GM21367 (cell line): Measurements from ENCODE around the gene FAM3A.

Source experiments
- ATAC-seq: cut with Tn5 transposase; IDR thresholded peaks from one replicate; pipeline ENCODE4 v1.9.1; 2021; ENCODE audit not compliant: unreplicated experiment

Gene FAM3A

DNA sequence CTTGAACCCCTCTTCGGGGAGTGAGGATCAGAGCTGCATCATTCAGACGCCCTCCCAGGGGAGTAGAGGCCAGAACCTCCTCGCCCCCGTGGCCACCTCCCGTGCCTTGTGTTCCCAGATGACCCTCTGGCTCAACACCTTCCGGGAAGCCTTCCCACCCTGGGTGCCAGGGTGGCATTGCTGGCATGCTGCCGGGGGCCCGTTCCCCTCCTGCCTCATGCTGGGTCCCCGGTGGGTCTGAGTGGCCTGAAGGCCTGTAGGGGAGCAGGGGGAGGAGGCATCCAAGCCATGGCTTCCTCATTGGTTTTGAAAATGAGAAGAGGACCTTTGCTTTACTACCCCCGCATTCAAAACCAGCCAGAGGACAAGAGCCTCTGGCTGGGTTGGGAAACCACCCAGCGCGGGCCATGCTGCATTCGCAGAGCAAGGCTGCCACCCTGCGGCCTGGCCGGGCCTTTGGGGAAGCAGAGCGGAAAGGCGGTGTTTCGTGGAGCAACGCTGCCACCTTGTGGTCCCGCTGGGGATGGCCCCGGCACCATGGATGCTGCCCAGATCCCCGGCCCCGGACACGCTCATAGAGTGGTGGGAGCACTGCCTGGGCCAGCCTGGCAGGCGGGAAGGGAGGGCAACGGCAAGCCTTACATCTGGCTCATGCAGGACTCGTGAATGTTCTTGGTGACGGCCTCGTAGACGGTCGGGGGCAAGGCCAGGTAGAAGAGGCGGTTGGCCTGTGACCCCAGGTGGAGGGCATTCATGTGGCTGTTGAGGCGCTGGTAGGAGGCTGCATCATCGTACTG is 18.7 kb upstream of the FAM3A start:
- peak; percentile 89 for ATAC-seq

DNA sequence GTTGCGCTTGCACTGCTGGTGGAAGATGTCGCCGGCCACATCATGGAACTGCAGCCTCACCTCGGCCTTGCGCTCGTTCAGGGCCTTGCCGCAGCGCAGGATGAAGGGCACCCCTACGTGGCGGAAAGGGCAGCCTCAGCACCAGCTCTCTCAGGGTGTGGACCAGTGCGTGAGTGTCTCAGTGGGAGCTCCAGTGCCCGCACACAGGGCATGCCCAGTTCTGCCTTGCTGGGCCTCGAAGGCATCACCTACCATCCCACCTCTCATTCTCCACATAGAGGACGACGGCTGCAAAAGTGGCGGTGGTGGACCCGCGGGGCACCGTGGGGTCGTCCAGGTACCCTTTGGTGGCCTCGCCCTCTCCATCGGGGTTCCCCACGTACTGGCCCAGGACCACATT is 16.7 kb upstream of the FAM3A start:
- no peak for ATAC-seq

DNA sequence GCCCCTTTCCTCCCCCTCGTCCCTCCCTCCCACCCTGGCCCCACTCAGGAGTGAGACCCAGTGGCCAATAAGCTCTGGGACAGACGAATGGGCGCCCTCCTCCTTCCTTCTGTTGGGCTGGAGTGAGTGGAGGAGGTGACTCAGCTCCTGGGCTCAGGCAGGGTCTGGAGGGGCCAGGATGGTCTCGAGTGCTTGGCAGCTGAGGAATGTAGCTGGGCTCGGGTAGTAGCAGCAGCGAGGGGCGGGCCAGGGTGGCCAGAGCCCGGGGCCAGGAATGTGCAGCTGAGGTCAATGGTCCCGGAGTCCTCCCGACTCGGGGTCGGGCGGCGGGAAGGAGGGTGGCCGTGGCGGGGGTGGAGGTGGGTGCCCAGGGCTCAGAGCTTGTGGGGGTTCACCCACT is 15.6 kb upstream of the FAM3A start:
- ATAC-seq: no peak

DNA sequence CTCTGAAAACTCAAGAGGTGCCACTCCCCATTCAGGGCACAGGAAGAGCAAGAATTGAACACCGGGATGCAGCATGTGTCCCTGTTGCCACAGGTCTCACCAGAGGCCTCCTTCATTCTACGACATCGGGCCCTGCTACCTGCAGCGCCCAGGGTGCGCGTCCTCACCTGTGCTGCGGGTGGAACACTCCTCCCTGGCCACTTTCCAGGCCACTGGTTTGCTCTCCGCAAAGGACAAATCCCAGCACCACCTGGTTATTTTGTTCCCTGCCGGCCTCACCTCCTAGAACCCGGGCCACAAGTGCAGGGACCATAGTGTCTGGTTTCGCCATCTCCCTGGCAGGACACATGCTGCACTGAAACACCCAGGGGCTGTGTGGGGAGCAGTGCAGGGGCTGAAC is 14.3 kb upstream of the FAM3A start:
- no peak for ATAC-seq

DNA sequence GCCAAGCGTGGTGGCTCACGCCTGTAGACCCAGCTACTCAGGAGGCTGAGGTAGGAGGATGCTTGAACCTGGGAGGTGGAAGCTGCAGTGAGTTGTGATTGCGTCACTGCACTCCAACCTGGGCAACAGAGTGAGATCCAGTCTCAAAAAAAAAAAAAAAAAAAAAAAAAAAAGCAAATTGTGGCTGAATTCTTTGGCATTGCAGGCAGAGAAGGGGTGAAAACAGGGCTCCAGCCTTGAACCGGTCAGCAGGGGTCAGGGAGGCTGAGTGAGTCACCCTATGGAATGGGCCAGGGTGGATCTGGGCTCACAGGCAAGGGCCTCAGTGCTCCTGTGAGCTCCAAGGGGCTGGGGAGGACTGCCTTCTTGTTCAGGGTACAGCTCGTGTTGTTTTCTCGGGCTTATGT is 13.2 kb upstream of the FAM3A start:
- no peak for ATAC-seq

DNA sequence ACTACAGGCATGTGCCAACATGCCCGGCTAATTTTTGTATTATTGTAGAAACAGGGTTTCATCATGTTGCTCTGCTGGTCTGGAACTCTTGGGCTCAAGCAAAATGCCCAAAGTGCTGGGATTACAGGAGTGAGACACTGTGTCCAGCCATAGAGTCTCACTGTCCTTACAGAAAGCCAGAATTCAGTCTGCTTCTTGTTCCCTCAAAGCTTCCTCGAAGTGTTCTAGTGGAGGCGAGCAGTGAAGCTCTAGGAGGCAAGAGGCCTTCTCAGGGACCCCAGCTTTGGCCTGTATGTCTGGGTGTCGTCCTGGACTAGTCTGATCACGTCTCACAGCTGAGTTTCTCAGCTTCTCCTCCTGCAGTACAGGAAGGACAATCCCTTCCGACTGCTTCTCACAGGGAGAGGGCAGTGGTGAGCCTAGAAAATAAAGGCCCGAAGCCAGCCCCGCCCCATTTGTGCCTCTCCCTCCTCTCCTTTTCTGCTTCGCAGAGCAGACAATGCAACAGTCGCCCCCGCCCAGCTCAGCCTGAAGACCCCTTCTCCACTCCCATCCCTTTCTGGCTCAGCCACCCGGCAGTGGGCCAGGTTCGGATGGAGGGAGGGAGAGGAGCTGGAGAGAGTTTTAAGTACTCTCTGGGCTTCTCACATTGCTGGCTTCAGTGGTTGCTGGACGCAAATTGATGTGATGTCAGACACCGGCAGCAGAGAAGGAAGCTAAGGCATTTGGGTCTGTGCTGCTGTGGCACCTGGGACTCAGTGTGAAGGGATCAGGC is 11.1 kb upstream of the FAM3A start:
- peak; percentile 67 for ATAC-seq

DNA sequence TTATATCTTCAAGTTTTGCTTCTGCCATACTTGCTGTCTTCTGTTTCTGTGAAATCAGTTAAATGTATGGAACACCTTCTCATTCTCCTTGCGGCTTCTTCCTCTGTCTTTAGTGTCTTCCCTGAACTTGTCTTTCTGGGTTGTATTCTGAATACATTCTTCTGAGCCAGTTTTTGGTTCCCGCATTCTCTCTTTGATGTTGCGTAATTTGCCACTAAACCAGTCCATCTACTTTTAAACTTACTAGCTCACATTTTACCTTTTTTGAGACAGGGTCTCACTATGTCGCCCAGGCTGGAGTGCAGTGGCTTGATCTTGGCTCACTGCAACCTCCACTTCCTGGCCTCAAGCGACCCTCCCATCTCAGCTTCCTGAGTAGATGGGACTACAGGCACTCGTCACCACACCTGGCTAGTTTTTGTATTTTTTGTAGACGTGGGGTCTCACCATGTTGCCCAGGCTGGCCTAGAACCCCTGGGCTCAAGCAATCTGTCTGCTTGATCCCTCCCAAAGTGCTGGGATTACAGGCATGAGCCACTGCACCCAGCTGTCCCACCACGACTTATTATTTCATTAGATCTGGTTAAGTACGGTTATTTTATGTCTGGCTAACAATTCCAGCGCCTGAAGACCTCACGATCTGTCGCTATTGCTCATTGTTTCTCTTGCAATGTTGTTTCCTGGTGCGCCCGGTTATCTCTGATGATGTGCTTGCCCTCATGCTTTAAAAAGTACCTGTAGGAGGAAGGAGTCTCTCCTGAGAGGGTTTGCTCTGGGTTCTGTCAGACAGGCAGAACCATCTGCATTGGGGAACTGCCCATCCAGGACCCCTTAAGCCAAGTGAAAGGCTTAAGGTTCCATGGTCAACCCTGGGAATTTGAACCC is 9.8 kb upstream of the FAM3A start:
- no peak for ATAC-seq

DNA sequence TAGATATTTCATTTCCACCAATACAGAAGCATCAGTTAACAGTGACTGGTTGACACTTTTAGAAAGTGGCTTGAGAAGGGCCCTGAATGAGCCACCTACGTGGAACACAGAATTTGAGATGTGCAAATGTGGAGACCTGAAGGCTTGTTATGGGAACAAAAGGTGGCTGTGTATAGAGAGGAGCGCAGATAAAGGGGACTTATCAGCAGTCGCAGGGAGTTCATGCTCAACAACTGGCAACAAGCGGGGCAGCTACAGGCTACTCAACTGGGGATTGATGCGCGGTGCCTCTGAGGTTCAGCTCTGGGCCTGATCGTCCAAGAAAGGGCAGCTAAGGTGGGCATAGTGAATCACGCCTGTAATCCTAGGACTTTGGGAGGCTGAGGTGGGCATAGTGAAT is 3.4 kb upstream of the FAM3A start:
- ATAC-seq: no peak

DNA sequence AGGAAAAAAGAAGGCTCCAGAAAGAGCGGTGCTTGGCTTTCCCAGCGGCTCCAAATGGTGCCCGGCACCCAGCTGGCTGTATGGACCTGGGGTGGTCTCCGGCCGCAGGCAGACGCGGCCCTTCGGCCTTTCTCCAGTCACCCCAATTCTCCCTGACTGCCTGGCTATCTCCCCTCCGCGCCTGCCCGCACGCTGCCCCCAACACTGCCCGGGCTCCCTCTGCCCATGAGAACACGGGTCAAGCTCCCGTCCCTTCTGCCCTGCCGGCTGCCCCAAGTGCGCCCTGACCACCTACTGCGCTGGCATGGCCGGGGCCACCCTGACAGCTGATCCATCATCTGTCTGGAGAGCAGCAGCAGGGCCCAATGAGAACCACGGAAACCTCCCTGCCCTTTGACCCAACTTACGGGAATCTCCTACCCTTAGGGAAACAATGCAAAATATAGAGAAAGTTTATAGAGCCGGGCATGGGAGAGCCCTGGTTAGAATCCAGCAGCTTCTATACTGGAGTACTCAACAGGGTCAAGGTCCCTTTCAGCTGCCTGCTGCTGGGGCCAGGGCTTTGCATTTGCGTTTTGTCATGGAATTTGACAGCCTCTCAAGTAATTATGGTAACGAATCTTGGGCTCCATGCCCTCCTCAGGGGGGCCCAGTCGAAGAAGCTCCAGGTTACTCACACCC is 1.2 kb upstream of the FAM3A start:
- no peak for ATAC-seq

DNA sequence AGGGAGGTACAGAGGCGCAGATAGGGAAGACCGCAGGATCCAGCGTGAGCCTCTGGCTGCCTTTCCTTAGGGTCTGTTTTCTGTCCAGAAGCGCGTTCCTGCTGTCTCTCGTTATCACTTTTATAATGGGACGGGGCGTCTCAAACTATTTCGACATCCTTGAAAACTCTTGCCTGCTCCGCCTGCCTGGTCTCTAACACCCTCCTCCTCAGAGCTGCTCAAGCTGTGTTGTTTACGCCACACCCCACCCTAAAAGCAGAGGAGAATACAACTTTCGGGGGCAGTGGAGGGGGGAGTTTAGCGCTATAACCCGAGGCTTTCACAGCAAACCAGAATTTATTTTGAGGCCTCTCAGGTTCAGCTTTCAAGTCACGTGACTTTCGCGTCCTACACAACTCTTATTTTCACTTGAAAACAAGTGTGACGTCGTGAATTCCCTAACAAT is 646 bp upstream of the FAM3A start:
- ATAC-seq: no peak

DNA sequence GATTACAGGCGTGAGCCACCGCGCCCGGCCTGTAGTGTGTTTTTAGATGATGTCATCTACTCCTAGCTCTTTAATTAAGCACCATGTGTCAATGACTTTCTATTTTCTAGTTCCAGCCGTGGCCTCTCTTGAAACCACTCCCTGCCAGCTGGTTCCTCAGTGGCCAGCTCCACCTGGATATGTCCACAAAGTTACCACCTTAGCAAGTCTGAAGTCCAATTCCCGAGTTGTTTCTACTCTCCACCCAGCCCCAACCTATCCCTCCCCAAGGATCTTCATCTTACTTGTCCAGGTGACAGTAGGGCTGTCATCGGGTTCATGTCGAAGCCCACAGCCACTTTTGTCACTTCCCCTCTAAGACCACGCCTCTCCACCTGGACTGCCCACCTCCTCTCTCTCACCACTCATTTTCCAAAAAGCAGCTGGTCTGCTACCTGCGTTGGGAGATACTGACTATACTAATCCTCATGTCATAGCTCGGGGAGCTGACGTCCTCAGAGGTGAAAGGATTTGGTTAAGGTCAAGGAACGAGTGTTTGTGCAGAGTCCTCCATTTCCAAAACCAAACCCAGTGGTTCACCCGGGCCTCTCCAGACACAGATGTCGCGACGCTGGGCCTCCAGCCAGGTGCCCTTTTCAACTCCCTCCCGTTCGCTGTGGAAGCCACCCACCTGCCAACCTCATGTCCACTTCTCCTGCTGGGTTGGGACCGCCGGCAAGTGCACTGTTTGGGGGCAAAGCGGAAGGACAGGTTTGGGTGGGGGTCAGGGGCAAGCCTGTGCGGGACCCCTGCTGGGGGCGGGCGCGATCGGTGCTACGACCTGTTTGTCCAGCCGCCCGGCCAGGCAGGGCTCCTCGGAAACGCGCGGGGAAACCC is 704 bp downstream of the FAM3A start:
- ATAC-seq: no peak

DNA sequence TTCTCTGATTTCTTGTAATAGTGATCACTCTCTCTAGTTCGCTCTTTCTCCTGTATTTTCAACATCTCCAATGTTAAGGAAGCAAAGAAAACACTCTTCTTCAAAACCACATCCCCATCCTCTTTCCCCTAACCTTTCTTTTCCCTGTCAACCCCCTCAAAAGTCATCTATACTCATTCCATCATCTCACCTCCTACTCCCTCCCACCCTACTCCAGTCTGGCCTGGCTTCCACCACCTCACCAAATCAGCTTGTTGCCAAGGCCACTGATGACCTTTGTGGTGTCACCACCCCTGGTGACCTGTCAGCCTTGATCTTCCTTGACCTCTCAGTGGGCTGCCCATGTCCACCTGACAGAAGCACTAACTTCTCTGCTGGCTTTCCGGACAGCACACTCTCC is 2.3 kb downstream of the FAM3A start:
- ATAC-seq: no peak

DNA sequence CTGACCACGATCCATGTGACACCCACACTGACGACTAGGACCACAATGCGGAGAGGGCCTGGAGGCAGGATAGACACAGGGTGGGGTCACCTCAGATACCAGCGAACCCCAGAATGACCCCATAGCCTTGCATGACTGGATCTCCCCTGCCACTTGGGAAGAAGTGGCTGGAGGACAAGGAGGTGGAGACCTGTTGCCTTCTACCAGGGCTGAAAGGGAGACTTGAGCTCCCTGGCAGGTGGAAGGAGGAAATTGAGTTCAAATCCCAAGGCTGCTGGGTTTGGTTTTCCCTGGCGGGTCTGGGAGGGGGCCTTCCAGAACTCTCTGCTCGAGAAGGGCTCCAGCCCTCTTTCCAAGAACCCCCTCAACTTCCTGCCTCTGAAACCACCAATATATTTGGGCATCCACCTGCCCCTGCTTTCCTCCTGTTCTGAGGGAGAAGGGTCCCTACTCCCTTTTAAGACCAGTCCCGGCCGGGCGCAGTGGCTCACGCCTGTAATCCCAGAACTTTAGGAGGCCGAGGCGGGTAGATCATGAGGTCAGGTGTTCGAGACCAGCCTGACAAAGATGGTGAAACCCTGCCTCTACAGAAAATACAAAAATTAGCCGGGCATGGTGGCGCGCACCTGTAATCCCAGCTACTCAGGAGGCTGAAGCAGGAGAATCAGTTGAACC is 3.0 kb downstream of the FAM3A start:
- no peak for ATAC-seq

DNA sequence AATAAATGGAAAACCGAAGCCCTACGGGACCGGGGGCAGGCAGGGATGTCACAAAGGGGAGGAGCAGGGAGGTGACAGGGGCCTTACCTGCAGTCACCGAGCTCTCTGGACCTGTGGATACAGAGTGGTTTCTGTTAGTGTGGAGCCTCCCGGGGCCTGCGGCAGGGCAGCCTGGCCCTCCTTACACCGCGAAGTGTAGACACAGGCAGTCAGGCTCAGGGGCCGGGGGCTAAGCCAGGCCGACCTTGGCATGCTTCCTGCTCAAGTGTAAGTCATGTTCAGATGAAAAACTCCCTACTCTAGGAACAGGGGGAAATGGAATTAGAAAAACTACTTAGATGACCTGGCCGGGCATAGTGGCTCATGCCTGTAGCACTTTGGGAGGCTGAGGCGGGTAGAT is 4.3 kb downstream of the FAM3A start:
- no peak for ATAC-seq

DNA sequence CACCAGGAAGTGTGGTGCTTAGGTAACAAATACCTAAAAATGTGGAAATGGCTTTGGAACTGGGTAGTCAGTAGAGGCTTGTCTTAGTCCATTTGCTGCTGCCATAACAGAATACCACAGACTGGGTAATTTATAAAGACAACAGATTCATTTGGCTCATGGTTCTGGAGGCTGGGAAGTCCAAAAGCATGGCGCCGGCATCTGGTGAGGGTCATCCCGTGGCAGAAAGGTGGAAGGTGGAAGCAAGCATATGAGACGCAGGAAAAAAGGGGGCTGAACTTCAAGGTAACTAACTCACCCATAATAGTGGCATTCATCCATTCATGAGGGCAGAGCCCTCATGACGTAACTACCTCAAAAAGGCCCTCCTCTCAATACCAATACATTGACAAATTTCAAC is 6.6 kb downstream of the FAM3A start:
- no peak for ATAC-seq

DNA sequence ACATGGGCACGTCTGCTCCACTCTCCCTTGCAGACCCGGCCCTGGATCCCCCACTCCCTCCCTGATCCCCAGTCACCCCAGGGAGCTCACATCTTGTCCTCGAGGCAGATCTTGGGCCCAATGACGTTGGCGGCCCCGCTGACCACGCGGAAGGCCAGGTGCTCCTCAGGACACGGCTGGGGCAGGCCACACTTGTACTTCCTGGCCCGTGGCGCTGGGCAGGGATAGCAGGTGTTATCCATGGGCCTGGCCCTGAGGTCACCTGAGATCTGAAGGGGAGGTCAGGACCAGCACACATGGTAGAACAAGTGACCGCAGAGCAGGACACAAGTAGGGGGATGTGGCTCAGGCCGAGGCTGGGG is 7.7 kb downstream of the FAM3A start:
- ATAC-seq: no peak

DNA sequence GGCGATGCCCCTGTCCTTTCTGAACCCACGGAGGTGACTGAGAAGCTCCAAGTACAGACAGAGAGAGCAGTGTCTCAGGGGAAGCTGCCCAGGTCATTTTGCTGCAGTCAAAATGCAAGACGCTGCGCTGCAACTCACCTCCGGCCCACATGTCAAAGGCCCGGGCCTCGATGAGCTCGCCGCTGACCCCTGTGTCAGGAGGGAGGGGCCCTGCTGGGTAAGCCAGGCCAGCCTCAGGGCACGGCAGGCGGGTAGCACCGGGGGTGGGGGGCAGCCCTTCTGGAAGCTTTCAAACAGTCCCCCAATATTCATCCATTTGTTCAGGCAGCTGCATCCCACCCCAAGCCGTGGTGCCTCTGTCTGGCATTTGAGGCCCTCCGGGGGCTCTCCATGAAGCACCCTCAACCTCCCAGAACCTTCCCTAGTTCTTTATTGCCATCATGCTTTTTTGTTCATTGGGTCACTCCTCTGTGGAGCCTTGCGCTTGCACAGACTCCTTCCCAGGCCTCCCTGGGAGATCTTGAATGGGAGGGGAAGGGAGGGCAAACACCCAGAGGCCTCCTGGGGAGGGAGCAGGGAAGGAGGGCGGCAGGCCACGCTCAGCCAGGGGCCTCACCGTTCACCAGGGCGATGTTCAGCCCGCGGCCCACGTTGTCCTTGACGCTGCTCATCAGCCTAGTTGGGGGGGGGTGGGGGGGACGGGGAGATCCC is 8.2 kb downstream of the FAM3A start:
- no peak for ATAC-seq

DNA sequence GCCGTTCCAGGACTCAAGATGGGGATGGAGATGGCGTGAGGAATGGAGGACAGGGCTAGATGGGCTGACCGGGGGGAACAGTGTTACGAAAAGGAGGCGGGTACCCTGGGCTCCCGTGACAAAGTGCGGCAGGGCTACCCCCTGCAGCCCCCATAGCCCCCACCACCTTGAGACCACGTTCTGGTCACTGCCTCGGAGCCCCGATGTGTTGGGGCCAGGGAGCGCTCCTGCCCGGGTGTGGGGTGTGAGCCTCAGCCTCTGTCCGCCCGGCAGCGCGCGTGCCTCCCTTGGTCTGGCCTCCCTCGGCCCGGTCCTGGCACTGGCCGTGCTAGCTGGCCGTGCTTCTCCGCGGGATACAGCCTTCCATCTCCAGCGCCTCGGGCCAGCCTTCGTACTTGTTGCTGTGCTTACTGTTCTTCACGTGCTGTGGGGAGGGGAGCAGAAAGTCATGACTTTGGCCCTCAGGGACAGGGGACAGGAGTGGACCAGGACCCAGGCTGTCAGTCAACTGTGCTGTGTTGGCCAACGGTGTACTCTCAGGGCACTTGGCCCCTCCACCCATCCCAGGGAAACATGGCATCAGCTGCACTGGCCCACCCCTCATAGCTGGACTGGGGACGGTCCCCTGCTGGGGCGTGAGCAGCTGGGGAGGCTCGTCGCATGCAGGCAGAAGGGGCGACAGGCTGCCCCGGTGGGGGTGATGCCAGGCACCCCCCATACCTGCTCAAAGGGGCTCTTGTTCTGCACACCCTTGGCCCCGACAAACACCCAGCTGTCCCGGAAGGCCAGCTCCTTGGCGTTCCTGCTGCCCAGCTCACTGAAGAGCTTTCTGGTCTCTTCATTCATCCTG is 9.3 kb downstream of the FAM3A start:
- ATAC-seq: no peak
